HK-2 (cell line): ENCODE measurements around the gene TIMM13.
A peak's percentile ranks its signal among the peaks of the same experiment; 100 is the strongest.
"Not testable (repeated sequence)": the region's sequence is repeated elsewhere in the genome, so short reads cannot be mapped to it uniquely, and the experiment has no call there.

Source experiments
- DNase-seq: peaks from one replicate; pipeline ENCODE4 v3.0.0-alpha.2; 2018; ENCODE audit not compliant: unreplicated experiment

The TIMM13 gene

DNA sequence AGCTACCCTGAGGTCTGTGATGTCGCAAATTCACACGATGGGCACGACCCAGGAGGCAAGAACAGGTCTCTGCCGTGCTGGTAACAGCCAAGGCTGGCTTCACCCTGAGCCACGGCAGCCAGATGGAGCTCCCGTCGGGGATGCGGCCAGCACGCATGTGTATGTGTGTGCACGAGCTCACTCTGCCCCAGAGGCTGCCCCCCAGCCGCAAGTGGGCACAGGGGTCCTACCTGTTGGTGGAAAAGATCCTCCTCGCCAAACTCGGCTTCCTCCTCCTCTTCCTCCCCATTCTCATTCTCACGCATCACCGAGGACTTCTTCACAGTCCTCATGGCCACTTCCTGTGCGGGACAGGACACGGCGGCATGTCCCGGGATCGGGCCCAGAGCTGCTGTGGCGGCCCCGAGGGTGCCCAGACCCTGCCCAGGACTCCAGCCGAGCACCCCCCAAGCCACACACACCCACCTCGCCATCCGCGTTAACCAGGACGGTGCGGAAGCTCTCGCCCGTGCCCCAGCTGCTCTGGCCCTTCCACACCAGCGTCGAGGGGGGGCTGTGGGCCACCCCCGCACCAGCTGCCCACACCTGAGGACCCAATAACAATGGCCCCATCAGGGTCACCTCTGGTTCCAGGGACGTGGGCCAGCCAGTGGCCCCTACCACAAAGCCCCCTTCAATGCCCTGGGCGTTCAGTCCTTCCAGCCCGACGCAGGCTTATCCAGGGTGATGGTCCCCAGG lies 4.1 kb upstream of the TIMM13 start:
- DNase-seq: no peak

DNA sequence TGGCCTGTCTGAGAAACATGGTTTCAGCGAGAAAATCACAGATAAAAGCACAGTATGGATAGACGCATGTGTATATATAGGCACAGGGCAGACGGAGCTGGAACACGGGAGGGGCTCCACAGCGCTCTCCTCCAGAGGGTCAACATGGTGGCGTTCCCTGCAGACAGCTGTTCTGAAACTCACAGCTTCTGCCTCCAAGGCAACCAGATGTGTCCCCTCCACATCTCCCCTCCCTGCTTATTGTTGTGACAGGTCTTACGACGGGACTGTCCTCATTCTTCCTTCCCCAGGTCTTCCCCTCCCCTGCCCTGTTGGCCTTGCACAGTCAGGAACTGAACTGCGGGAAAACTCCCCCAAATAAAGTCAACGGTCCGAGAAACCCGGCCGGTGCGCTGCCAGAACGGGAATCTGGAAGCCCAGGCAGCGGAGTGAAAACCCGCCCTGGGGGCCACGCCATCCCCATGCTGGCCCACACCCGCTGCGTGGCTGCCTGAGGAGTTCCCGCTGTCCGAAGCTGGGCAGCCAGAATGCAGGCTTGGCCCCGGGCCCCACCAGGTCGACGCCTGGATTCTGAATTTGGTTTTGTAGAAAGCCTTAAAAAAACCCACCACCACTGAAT lies 2.6 kb upstream of the TIMM13 start:
- no peak for DNase-seq

- DNase-seq: no peak
Observed at GRCh38 chr19:2428756-2429711, 1.6 kb upstream of the TIMM13 start.

- no peak for DNase-seq
Observed at GRCh38 chr19:2428321-2428690, 920 bp upstream of the TIMM13 start.

- DNase-seq: peak; percentile 50
Observed at GRCh38 chr19:2426611-2427428, 566 bp downstream of the TIMM13 start.

DNA sequence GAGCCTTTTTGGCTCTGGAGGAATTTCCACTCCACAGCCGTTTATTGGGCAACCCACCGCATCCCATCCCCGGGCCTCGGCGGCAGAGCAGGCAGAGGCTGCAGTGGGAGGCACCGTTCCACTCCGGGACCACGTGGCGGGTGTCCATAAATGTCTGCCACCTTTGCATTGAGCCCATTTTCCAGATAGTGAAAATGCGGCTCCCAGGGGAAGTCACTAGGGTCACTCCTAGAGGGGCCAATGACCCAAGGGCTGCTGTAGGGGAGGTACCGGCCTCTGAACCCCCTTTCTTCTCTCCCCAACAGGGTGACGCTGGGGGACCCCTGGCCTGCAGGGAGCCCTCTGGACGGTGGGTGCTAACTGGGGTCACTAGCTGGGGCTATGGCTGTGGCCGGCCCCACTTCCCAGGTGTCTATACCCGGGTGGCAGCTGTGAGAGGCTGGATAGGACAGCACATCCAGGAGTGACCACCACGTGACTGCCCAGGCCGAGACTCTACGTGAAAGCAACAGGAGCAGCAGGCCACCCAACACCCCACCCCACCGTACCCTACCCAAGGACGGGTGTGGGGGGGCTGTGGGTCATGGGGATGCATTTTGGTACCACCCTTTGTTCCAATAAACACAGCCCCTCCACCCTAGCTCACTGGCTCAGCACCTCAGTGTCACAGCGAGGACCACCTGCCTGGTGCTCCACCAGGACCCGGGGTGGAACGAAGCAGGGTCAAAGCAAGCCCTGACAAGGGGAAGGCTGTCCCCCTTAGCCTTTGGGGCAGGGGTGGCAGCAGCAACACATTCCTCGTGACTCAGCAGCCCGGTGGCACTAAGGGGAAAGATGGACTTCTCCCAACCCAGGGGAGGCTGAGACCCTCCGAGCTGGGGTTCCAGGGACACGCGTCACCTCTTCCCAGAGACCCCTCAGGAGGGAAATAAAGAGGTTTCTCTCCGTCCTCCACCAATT lies 1.5 kb downstream of the TIMM13 start:
- no peak for DNase-seq

- DNase-seq: no peak
Observed at GRCh38 chr19:2424686-2425621, 2.4 kb downstream of the TIMM13 start.

- no peak for DNase-seq
Observed at GRCh38 chr19:2423915-2424685, 3.3 kb downstream of the TIMM13 start.

GRCh38 chr19:2423071-2423914 lies 4.1 kb downstream of the TIMM13 start:
- no peak for DNase-seq

DNA sequence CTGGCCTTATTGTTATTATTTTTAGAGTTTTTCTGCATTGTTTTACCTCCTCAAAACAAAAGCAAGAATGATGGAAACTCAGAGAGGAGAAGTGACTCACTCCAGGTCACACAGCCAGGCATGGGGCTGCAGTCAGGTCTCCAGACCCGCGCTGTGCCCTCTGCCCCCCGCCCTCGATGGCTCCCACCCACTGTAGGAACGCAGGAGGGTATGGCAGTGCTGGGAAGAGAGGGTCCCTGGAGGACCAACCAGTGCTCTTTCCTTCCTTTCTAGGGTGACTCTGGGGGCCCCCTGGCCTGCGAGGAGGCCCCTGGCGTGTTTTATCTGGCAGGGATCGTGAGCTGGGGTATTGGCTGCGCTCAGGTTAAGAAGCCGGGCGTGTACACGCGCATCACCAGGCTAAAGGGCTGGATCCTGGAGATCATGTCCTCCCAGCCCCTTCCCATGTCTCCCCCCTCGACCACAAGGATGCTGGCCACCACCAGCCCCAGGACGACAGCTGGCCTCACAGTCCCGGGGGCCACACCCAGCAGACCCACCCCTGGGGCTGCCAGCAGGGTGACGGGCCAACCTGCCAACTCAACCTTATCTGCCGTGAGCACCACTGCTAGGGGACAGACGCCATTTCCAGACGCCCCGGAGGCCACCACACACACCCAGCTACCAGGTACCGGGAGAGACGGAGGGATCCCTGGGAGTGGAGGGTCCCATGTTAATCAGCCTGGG lies 5.6 kb downstream of the TIMM13 start:
- DNase-seq: no peak

GRCh38 chr19:2420490-2420889 lies 6.9 kb downstream of the TIMM13 start:
- no peak for DNase-seq

- no peak for DNase-seq
Observed at GRCh38 chr19:2419754-2420153, 7.6 kb downstream of the TIMM13 start.

DNA sequence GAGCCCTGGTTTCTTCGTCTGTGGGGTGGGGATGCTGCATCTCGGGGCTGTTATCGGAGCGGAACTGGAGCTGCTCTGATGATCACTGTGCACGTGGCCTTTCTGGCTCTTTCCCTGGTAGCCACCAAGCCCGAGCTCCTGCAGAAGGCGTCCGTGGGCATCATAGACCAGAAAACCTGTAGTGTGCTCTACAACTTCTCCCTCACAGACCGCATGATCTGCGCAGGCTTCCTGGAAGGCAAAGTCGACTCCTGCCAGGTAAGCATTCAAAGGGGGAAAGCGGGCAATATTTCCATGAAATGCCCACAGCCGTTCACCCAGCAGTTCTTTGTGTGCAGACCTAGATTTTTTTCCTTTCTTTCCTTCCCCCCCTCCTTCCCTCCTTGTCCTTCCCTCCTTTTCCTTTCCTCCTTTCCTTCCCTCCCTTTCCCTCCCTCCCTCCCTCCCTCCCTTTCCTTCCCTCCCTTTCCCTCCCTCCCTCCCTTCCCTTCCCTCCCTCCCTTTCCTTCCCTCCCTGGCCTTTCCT lies 9.4 kb downstream of the TIMM13 start:
- DNase-seq: no peak

GRCh38 chr19:2417436-2417835 lies 9.9 kb downstream of the TIMM13 start:
- DNase-seq: not testable (repeated sequence)

DNA sequence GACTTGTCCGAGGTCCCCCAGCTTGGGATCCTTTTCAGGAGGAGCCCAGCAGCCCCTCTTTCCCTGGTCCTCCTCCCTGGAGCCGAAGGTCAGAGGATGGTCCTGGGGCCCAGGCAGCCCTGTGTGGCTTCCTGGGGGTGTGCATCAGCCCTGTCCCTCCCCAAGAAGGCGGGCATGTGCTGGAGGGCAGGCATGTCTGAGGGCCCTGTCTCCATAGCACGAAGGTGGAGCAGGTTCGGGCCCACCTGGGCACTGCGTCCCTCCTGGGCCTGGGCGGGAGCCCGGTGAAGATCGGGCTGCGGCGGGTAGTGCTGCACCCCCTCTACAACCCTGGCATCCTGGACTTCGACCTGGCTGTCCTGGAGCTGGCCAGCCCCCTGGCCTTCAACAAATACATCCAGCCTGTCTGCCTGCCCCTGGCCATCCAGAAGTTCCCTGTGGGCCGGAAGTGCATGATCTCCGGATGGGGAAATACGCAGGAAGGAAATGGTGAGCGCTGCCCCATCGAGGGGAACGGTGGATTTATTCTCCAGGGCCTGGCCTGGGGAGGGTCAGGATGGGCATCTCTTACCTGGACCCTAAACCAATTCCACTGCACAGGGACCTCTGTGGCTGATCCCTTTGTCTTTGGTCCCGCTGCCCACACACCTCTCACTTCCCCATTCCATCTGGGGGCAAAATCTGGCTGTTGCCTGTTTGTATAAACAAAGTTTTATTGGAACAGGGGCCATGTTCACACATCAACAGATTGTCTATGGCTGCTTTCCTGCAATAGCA lies 10.9 kb downstream of the TIMM13 start:
- DNase-seq: no peak

DNA sequence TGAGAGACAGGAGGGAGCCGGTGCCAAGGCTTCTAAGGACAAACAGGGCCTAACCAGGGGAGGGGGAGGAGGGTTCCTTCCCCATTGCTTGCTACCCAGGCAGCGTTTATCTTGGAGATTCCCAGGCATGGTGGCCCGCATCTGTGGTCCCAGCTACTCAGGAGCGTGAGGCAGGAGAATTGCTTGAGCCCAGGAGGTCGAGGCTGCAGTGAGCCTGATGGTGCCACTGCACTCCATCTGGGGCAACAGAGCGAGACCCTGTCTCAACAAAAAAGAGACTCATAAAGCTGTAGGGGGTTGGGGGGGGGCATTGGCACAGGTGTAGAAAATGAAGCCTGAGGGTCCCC lies 11.4 kb downstream of the TIMM13 start:
- DNase-seq: no peak
